22Rv1 (cell line): ENCODE measurements around the gene NUP85.
"Not testable (repeated sequence)": the region's sequence is repeated elsewhere in the genome, so short reads cannot be mapped to it uniquely, and the experiment has no call there.

Experiments
- H3K27ac ChIP-seq: fragments of 450-650 bp; 2 replicates; pipeline ENCODE4 v1.5.1; 2017
- ZFX ChIP-seq: fragments of 450-650 bp; IDR thresholded peaks from 2 replicates; pipeline ENCODE4 v1.6.1; 2017; ENCODE audit warnings: antibody characterized with exemption, borderline replicate concordance
- TF ChIP-seq, protein P1 (sequence below): fragments of 450-650 bp; IDR thresholded peaks from 2 replicates; pipeline ENCODE4 v1.5.1; 2017; ENCODE audit warnings: mild to moderate bottlenecking

Gene NUP85

GRCh38 chr17:75252039-75252816 is 46.7 kb downstream of the NUP85 start:
- TF ChIP-seq, protein P1, sequence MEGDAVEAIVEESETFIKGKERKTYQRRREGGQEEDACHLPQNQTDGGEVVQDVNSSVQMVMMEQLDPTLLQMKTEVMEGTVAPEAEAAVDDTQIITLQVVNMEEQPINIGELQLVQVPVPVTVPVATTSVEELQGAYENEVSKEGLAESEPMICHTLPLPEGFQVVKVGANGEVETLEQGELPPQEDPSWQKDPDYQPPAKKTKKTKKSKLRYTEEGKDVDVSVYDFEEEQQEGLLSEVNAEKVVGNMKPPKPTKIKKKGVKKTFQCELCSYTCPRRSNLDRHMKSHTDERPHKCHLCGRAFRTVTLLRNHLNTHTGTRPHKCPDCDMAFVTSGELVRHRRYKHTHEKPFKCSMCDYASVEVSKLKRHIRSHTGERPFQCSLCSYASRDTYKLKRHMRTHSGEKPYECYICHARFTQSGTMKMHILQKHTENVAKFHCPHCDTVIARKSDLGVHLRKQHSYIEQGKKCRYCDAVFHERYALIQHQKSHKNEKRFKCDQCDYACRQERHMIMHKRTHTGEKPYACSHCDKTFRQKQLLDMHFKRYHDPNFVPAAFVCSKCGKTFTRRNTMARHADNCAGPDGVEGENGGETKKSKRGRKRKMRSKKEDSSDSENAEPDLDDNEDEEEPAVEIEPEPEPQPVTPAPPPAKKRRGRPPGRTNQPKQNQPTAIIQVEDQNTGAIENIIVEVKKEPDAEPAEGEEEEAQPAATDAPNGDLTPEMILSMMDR = no peak
- no peak for TF ChIP-seq ZFX
- H3K27ac ChIP-seq = no peak overlapping the region

GRCh38 chr17:75255954-75256698 is 50.6 kb downstream of the NUP85 start:
- not testable (repeated sequence) for H3K27ac ChIP-seq

DNA sequence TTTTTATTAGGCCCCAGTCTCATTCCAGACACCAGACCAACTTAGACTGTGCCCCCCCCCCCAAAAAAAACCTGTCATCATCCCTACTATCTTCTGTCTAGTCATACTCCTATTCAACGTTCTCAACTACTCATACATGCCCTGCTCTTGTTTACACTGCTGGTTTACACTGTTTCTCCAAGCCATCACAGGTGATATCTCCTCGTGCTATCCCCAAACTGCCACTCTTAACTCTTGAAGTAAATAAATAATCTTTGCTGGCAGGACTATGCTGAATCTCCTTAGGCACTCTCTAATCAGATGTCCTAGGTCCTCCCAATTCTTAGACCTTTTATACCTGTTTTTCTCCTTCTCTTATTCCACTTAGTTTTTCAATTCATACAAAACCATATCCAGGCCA is 51.7 kb downstream of the NUP85 start:
- not testable (repeated sequence) for H3K27ac ChIP-seq

- peak overlapping the region; percentile 93 for H3K27ac ChIP-seq
- TF ChIP-seq, protein P1 = no peak
- TF ChIP-seq ZFX = no peak
Measured at GRCh38 chr17:75260641-75261335, 55.3 kb downstream of the NUP85 start.

GRCh38 chr17:75261336-75262111 is 56.0 kb downstream of the NUP85 start, which contains the start of the genes GGA3 and MRPS7:
TSS of gene GGA3 (minus strand) at chr17:75261606. CDS start at chr17:75261587, 19 bp downstream.
TSS of gene MRPS7 (plus strand) at chr17:75261879. CDS start at chr17:75261901, 22 bp downstream.
- H3K27ac ChIP-seq = peak within 1 kb of the TSS; percentile 93
- TF ChIP-seq ZFX = no peak
- TF ChIP-seq, protein P1 = no peak

GRCh38 chr17:75262112-75262606 is 56.7 kb downstream of the NUP85 start:
- TF ChIP-seq ZFX = no peak
- TF ChIP-seq, protein P1 = no peak
- peak overlapping the region; percentile 93 for H3K27ac ChIP-seq

DNA sequence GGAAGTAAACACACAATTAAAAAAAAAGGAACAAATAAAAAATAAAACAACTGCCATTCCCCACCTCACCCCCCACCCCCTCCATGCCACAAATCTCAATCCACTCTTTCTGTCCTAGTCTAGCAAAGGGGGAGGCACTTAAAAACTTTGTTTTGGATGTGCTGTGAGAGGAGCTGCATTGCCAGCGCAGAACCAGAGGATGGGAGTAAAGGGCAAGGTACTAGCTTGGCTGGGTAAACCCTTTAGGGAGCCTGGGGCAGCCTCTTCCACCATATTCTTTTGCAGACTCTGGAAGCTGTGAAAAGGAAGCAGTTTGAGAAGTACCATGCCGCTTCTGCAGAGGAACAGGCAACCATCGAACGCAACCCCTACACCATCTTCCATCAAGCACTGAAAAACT is 57.6 kb downstream of the NUP85 start:
- H3K27ac ChIP-seq = no peak overlapping the region; the same call in 1 of the 2 replicates
- no peak for TF ChIP-seq ZFX
- TF ChIP-seq, protein P1 = no peak
